Activated CD4-positive, alpha-beta memory T cell treated with anti-CD3 and anti-CD28 coated beads for 36 hours (primary cell): ENCODE data around the gene ERBB4. TPM values are rescaled to one million over a fixed set of nuclear protein-coding genes. Genes with fewer than 3 reads are reported as not detected.

Experiments
- CTCF ChIA-PET: fragments of 350-600 bp; sonication (Branson Sonifier 250); formaldehyde crosslinking; loops from one replicate; lab custom pipeline; 2021; ENCODE audit warnings: antibody characterized with exemption, inconsistent platforms; lab: Charles Lee
- POLR2A ChIA-PET: fragments of 350-600 bp; sonication (Branson Sonifier 250); formaldehyde crosslinking; loops from one replicate; lab custom pipeline; 2021; ENCODE audit warnings: antibody characterized with exemption; lab: Charles Lee
- DNase-seq: peaks from one replicate; pipeline ENCODE4 v3.0.0-alpha.2; 2020
- H3K27ac Mint-ChIP-seq: one replicate; pipeline ENCODE4 v1.8.0; 2021; ENCODE audit warnings: mixed read lengths
- H3K27me3 Mint-ChIP-seq: one replicate; pipeline ENCODE4 v1.8.0; 2021; ENCODE audit warnings: mixed read lengths
- H3K36me3 Mint-ChIP-seq: one replicate; pipeline ENCODE4 v1.8.0; 2021; ENCODE audit warnings: mixed read lengths
- H3K4me1 Mint-ChIP-seq: one replicate; pipeline ENCODE4 v1.8.0; 2021; ENCODE audit warnings: low read depth, mixed read lengths
- H3K4me3 Mint-ChIP-seq: one replicate; pipeline ENCODE4 v1.8.0; 2021; ENCODE audit warnings: mild to moderate bottlenecking, mixed read lengths
- H3K9me3 Mint-ChIP-seq: one replicate; pipeline ENCODE4 v1.8.0; 2021; ENCODE audit warnings: mixed read lengths
- intact Hi-C: fragments of 100-400 bp; cut with micrococcal nuclease; formaldehyde crosslinking; loops from one replicate; pipeline ENCODE4 v1.15.1; 2023
- total RNA-seq, 2 experiments: library from RNA; stranded (reverse); gene quantifications; one replicate each; pipeline ENCODE4 v1.2.3, GENCODE V29; 2021

ERBB4 gene
- total RNA-seq, 2 experiments from 2014 or later, result not detected

DNA sequence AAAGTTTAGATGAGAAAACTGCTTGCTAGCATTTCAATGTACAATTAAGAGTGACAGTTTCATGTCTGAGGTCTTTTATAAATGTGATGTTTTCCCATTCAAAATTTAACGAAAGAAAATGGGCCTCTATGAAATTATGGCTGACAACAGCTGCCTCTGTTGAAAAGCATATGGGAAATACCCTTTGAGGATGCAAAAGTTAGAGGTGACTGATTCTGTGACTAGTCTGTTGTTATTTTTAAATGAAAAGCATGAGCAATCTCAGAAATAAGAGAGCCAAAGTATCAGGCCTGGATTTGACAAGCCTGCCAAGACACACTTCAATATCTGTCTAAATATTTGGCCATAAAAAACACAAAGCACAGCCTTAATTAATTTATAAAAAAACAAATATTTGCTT, 580.8 kb downstream of the ERBB4 start:
- POLR2A ChIA-PET, result no interaction called here
- H3K4me1 Mint-ChIP-seq, result no peaks in the 10 kb centered on the region
- H3K36me3 Mint-ChIP-seq, result no peaks in the 10 kb centered on the region
- CTCF ChIA-PET, result no interaction called here
- H3K27ac Mint-ChIP-seq, result no peak overlapping the region
- intact Hi-C loops, result no loop called here
- no peaks in the 10 kb centered on the region for H3K27me3 Mint-ChIP-seq
- no peak for DNase-seq
- H3K4me3 Mint-ChIP-seq, result no peak overlapping the region
- H3K9me3 Mint-ChIP-seq, result peaks cover 7% of the 10 kb centered on the region

DNA sequence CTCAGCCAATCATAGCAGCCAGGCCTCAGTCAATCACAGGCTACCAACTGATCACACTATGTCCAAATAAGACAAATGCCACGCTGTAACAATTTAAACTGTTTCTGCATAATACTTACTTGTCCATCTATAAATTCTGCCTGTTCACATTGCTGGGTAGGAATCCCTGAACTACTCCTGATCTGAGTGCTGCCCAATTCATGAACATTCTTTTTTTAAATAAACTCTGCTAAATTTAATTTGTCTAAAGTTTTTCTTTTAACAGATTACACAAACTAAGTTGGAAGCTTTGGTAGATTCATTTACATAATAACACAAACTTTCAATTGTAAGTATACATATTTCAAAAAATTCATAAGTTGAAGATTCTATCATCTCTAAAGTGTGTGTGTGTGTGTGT, 583.0 kb downstream of the ERBB4 start:
- Mint-ChIP-seq H3K36me3 (no peaks in the 10 kb centered on the region), H3K4me3 (no peak overlapping the region), H3K4me1 (no peaks in the 10 kb centered on the region), H3K27me3 (no peaks in the 10 kb centered on the region), H3K9me3 (peaks cover 5% of the 10 kb centered on the region), H3K27ac (no peak overlapping the region)
- DNase-seq, result no peak
- intact Hi-C loops, result no loop called here
- ChIA-PET CTCF (no interaction called here), POLR2A (no interaction called here)

DNA sequence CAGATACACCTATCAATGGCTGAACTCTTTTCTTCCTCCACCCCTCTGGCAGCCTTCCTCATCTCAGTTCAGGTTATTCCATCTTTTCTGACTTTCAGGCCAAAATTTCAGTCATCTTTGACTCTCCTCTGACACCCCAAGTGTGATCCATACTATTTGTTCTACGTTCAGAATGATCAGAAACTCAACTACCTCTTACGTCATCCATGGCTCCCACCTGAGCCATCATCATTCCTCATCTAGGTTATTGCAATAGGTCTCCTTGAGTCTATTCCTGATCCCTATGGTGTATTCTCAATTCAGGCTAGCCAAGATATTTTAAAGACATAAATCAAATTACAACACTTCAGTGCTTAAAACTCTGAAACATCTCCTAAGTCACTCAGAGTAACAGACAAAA, 589.7 kb downstream of the ERBB4 start:
- DNase-seq, result no peak
- intact Hi-C loops, result no loop called here
- Mint-ChIP-seq H3K4me1 (no peaks in the 10 kb centered on the region), H3K36me3 (no peaks in the 10 kb centered on the region), H3K27me3 (no peaks in the 10 kb centered on the region), H3K27ac (no peak overlapping the region), H3K9me3 (peaks cover 7% of the 10 kb centered on the region), H3K4me3 (no peak overlapping the region)
- CTCF ChIA-PET, result no interaction called here
- POLR2A ChIA-PET, result no interaction called here

DNA sequence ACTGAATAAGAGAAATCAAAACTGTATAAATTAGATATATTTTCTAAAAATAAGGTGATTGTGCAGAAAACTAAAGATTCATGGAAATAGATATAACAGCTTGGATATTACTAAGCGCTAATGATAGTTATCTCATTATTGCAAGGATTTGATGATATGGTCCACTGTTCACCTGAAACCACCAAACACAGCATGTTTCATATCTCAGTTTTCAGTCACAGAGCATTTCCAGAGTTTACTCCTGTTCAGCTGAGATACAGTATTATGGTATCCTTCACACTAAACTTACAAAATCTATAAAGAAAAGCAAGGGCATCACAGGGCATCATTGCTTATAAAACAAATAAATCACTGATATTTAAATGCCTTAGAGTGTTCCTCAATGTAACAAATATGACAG, 591.6 kb downstream of the ERBB4 start:
- intact Hi-C loops, result no loop called here
- no peak overlapping the region for H3K4me3 Mint-ChIP-seq
- no peak overlapping the region for H3K27ac Mint-ChIP-seq
- H3K4me1 Mint-ChIP-seq, result no peaks in the 10 kb centered on the region
- peaks cover 7% of the 10 kb centered on the region for H3K9me3 Mint-ChIP-seq
- ChIA-PET POLR2A (no interaction called here), CTCF (no interaction called here)
- H3K27me3 Mint-ChIP-seq, result no peaks in the 10 kb centered on the region
- no peaks in the 10 kb centered on the region for H3K36me3 Mint-ChIP-seq
- no peak for DNase-seq

DNA sequence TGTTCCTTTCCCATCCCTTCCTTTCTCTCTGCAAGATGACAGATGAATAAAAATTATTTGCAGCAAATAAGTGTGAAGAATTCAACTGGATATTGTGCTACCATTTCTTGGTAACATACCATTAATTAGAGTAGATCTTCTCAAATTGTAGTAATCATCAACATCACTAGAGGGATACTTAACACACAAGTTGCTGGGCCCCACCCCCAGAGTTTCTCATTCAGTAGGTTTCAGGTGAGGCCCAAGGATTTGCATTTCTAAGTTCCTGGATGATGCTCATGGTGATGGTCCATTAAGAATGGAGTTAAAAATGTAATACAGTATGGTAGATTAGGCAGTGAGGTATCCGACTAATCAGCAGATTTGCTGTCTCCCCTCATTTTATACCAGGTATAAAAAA, 594.0 kb downstream of the ERBB4 start:
- Mint-ChIP-seq H3K4me1 (no peaks in the 10 kb centered on the region), H3K36me3 (no peaks in the 10 kb centered on the region), H3K27me3 (no peaks in the 10 kb centered on the region), H3K4me3 (no peak overlapping the region), H3K27ac (no peak overlapping the region), H3K9me3 (peaks cover 8% of the 10 kb centered on the region)
- ChIA-PET CTCF (no interaction called here), POLR2A (no interaction called here)
- no peak for DNase-seq
- intact Hi-C loops, result no loop called here

GRCh38 chr2:211942153-211942552, 596.4 kb downstream of the ERBB4 start:
- H3K27me3 Mint-ChIP-seq, result no peaks in the 10 kb centered on the region
- DNase-seq, result no peak
- no peak overlapping the region for H3K4me3 Mint-ChIP-seq
- intact Hi-C loops, result no loop called here
- peaks cover 3% of the 10 kb centered on the region for H3K9me3 Mint-ChIP-seq
- no peak overlapping the region for H3K27ac Mint-ChIP-seq
- ChIA-PET CTCF (no interaction called here), POLR2A (no interaction called here)
- no peaks in the 10 kb centered on the region for H3K4me1 Mint-ChIP-seq
- no peaks in the 10 kb centered on the region for H3K36me3 Mint-ChIP-seq

GRCh38 chr2:211941216-211941747, 597.3 kb downstream of the ERBB4 start:
- Mint-ChIP-seq H3K36me3 (no peaks in the 10 kb centered on the region), H3K4me1 (no peaks in the 10 kb centered on the region), H3K27me3 (no peaks in the 10 kb centered on the region), H3K9me3 (peaks cover 3% of the 10 kb centered on the region), H3K27ac (no peak overlapping the region), H3K4me3 (no peak overlapping the region)
- intact Hi-C loops, result no loop called here
- no peak for DNase-seq
- POLR2A ChIA-PET, result no interaction called here
- CTCF ChIA-PET, result no interaction called here

DNA sequence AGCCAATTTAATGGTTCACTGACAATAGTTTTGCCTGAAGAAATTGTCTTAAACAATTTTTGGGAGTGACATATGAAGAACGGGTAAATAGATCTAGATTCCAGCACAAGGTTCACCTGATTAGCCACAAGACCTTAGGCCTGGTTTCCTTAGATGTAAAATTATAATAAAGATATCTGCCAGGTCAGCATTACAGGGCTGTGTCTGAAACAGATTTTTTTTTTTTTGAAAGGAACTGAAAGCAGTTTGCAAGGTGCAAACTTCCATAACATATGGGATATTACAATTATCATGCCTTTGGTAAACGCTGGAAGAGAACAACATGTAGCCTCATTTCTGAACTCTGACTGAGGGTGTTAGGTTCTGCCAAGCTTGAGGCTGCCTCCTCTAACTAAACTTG, 599.4 kb downstream of the ERBB4 start:
- Mint-ChIP-seq H3K4me1 (no peaks in the 10 kb centered on the region), H3K27ac (no peak overlapping the region), H3K9me3 (peaks cover 3% of the 10 kb centered on the region), H3K27me3 (no peaks in the 10 kb centered on the region), H3K4me3 (no peak overlapping the region), H3K36me3 (no peaks in the 10 kb centered on the region)
- POLR2A ChIA-PET, result no interaction called here
- intact Hi-C loops, result no loop called here
- no peak for DNase-seq
- CTCF ChIA-PET, result no interaction called here

DNA sequence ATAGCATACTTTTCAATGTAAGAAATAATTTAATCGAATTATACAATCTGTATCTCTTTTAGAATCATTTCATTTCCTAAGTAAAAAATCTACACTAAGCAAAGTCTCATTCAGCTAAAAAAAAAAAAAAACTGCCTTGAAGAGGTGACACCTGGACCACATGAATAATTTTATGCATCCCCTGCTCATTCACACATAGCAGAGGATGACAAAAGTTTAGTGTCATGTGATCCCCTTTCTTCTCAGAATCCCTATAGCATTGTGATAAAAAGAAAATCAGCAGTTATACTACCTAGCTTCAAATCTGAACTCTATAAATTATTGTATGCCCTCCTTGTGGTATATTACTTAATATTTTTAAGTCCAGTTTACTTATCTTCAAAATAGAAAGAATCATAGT, 603.8 kb downstream of the ERBB4 start:
- CTCF ChIA-PET, result no interaction called here
- no peaks in the 10 kb centered on the region for H3K36me3 Mint-ChIP-seq
- H3K9me3 Mint-ChIP-seq, result no peaks in the 10 kb centered on the region
- no peak for DNase-seq
- no peak overlapping the region for H3K27ac Mint-ChIP-seq
- no peaks in the 10 kb centered on the region for H3K27me3 Mint-ChIP-seq
- intact Hi-C loops, result no loop called here
- H3K4me1 Mint-ChIP-seq, result no peaks in the 10 kb centered on the region
- no peak overlapping the region for H3K4me3 Mint-ChIP-seq
- POLR2A ChIA-PET, result no interaction called here

DNA sequence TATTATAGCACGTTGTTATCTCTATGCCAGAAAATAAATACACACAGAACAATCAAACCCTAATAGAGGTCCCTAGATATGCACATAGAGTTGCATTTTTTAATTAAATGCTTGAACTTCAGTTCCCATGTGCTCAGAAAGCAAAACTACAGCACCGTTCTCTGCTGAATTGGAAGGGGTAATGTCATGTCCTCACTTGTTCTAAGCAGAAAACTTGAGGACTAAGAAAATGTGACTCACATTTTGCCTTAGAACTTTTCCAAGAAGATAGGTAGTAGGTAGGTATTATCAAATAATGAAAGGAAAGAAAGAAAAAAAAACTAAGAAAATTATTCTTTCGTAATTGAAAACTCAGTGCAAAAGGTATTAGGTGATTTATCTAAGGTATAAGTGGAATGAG, 607.3 kb downstream of the ERBB4 start:
- no peaks in the 10 kb centered on the region for H3K4me1 Mint-ChIP-seq
- CTCF ChIA-PET, result no interaction called here

GRCh38 chr2:211930331-211930730, 608.3 kb downstream of the ERBB4 start:
- intact Hi-C loops, result no loop called here
- Mint-ChIP-seq H3K4me3 (no peak overlapping the region), H3K4me1 (no peaks in the 10 kb centered on the region), H3K9me3 (peaks cover 4% of the 10 kb centered on the region), H3K27ac (no peak overlapping the region), H3K27me3 (no peaks in the 10 kb centered on the region), H3K36me3 (no peaks in the 10 kb centered on the region)
- CTCF ChIA-PET, result no interaction called here
- DNase-seq, result no peak
- POLR2A ChIA-PET, result no interaction called here

More for the DNA sequence above, 607.3 kb downstream of the ERBB4 start:
- no peak overlapping the region for H3K27ac Mint-ChIP-seq
- no peaks in the 10 kb centered on the region for H3K9me3 Mint-ChIP-seq
- POLR2A ChIA-PET, result no interaction called here
- no peaks in the 10 kb centered on the region for H3K27me3 Mint-ChIP-seq
- intact Hi-C loops, result no loop called here
- DNase-seq, result no peak
- H3K36me3 Mint-ChIP-seq, result no peaks in the 10 kb centered on the region
- H3K4me3 Mint-ChIP-seq, result no peak overlapping the region

DNA sequence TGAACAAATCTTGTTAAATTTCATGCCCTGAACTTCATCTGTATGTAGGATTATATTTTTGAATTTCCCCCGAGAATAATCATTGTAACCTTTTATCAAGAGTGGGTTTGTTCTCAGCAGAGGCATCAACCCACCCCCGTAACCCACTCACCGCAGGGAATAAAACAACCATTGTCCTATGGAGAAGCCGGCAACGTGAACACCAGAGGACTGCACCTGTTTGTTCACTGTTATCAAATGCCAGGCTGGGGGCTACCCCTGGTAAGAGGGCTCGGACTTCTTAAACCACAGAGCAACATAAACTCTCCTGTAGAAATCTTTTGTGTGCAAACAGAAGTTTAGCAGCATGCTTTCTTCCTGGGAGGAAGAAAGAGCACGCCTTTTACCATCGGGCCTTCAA, 610.4 kb downstream of the ERBB4 start:
- no peak overlapping the region for H3K4me3 Mint-ChIP-seq
- intact Hi-C loops, result no loop called here
- DNase-seq, result no peak
- no peaks in the 10 kb centered on the region for H3K4me1 Mint-ChIP-seq
- peaks cover 8% of the 10 kb centered on the region for H3K9me3 Mint-ChIP-seq
- H3K27ac Mint-ChIP-seq, result no peak overlapping the region
- no peaks in the 10 kb centered on the region for H3K36me3 Mint-ChIP-seq
- CTCF ChIA-PET, result no interaction called here
- no peaks in the 10 kb centered on the region for H3K27me3 Mint-ChIP-seq
- POLR2A ChIA-PET, result no interaction called here

DNA sequence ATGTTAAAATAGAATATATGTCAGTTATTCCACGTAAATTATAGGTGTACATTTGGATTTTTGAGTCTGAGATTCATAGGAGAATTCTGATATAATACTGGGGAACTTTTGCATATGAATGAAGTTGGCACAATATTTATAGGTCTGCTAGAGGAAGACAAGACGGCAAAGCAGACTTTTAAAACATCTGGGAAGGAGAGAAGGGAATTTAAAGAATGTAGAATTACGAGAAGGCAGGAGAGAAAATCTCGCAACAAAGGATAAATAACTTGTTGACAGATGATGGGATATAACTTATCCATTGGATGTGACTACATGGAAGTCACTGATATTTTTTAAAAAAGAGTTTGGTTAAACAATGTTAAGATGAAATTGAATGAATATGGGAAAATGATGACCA, 615.6 kb downstream of the ERBB4 start:
- intact Hi-C loops, result no loop called here
- Mint-ChIP-seq H3K36me3 (no peaks in the 10 kb centered on the region), H3K4me1 (no peaks in the 10 kb centered on the region), H3K27me3 (no peaks in the 10 kb centered on the region), H3K27ac (no peak overlapping the region), H3K9me3 (peaks cover 17% of the 10 kb centered on the region), H3K4me3 (no peak overlapping the region)
- POLR2A ChIA-PET, result no interaction called here
- CTCF ChIA-PET, result no interaction called here
- DNase-seq, result no peak
